GM12874 (cell line): ENCODE measurements around the gene ATG10.

ENCODE experiments used
- TF ChIP-seq, protein P1 (sequence below): IDR thresholded peaks from 2 replicates; pipeline ENCODE4 v1.5.1; 2011; ENCODE audit warnings: low read depth, mild to moderate bottlenecking, control low read depth, low read length, moderate library complexity; ENCODE audit not compliant: insufficient read depth

Gene ATG10

DNA sequence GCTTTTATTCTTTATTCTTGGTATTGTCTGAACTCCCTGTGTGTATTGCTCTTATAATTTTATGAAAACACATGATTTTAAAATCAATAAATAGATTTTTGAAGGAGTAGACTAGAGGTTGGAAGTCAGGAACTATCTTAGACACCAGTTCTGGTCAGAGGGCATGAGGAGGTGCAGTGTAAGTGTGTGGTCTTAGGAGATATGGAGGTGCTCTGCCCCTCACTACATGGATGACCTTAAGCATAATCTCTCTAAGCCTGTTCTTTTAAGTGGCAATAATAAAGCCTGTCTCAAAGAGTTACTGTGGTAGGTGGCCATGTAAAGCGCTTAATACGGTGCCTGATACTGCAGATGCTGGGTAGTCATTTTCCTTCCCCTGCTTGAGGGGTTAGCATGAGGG, 272.3 kb downstream of the ATG10 start:
- TF ChIP-seq, protein P1, sequence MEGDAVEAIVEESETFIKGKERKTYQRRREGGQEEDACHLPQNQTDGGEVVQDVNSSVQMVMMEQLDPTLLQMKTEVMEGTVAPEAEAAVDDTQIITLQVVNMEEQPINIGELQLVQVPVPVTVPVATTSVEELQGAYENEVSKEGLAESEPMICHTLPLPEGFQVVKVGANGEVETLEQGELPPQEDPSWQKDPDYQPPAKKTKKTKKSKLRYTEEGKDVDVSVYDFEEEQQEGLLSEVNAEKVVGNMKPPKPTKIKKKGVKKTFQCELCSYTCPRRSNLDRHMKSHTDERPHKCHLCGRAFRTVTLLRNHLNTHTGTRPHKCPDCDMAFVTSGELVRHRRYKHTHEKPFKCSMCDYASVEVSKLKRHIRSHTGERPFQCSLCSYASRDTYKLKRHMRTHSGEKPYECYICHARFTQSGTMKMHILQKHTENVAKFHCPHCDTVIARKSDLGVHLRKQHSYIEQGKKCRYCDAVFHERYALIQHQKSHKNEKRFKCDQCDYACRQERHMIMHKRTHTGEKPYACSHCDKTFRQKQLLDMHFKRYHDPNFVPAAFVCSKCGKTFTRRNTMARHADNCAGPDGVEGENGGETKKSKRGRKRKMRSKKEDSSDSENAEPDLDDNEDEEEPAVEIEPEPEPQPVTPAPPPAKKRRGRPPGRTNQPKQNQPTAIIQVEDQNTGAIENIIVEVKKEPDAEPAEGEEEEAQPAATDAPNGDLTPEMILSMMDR = no peak

DNA sequence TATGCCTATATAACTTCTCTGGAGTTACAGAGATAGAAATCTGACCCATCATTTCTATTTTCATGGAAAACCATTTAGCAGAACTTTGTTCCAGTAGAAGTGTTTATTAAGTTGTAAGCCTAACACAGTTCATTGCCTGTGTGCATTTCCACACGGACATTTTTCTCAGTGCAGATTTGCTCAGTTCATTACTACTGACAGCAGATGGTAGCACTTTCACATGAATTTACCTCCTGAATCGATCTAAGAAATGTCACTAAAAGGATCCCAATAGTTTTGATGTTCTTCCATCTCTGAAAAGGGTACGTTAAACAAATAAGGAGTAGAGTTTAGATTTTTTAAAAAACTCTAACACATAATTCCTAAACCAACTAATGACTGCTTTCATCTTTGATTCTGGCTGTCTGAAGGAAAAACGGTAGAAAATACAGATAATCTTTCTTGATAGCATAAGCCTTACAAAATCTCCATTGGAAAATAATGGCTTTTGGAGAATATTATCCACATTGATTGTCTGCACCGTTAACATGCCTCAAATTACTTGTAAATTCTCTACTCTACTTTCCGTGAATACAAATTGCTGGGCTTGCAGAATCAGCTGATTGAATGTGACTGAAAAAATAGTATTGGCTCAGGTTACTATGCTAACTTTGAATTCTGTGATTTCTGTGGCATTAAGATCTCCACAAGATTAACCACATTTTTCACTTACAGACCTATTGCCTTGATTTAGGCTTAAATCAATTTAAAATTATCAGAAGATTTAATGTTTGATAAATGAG, 273.2 kb downstream of the ATG10 start:
- TF ChIP-seq, protein P1 = no peak

DNA sequence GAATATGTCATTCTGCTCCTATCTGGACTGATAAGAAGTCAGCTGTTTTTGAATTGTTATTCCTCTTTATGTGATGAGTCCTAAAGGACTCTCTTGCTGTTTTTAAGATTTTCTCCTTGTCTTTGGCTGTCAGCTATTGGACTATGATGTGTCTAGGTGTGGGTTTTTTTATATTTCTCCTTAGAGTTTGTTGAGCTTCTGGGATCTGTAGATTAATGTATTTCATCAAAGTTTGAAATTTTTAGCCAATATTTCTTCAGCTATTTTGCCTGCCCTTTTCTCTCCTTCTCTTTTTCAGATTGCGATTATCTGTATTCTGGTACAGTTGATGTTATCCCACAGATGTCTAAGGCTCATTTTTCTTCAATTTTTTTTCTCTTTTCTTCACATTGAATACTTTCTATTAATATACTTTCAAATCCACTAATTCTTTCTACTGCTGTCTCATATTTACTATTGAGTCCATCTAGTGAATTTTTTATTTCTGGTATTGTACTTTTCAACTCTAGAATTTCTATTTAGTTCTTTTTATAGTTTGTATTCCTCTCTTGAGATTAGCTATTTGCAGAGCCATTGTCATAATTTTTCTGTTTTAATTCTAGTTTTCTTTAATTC, 275.2 kb downstream of the ATG10 start:
- TF ChIP-seq, protein P1 = no peak

DNA sequence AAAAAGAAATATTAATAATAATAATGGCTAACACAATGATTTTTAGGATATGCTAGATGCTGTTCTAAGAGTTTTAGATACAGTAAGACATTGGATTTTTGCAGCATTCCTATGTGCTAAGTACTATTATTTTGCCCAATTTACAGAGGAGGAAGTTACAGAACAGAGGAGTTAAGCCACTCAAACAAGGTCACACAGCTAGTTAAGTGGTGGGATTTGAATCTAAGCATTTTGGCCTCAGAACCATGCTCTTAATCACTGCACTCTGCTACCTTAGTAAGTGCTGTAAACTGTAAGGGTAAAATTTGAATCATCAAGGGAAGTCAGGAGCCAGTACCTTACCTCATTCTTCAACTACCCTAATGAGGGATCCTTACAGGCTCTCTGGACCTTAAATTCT, 280.9 kb downstream of the ATG10 start:
- TF ChIP-seq, protein P1 = no peak

DNA sequence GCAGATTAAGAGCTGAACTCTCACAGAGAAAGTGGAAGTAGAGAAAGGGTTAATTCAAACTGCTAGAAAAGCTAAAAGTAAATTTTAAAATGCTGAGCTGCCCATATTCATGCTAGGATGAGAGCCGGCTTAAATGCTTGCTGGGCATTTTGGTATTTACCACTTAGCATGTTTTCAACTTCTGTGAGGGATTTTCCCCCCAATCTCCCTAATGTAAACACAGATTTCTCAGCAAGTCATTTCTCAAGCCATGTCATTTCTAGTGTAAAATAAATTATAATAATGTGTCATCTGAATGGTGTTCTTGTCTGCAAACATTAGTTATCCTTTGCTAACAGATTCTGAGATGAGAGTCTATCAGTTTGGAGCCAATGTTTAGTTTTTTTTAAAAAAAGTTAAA, 284.0 kb downstream of the ATG10 start:
- TF ChIP-seq, protein P1 = no peak

DNA sequence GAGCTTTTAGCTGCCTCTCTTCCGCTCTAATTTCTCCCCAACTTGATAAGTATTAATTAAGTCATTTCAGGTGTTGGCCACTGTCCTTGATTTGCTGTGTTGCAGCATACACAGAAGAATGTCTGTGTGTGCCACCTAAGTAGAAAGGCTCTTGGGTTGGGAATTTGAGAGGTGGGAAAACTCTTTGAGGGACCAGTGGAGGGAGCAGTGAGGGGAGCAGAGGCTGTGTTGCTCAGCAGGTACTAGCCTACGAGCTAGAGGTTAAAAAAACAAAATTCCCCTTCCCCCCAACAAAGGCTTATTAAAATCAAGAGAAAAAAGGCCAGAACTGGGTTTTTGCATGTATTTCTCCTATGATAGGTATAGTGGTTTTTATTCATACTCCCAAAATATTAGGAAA, 285.4 kb downstream of the ATG10 start:
- TF ChIP-seq, protein P1 = no peak

DNA sequence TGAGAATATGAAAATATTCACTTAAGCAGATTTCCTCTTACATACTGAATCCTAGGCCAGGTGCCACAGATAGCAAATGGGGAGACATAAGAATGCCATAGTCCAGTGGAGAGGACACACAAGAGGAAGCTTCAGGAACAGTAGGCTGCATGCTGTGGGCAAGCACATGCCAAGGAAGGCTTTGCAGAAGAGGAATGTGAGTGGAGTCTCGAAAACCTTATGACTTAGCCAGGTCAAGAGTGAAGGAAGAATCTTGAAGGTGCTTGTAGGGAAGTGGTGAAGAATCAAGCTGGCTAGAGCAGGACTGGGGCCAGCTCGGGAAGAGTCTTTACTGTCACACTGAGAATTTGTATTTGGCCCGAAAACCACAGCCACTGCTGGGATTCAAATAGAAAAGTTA, 285.9 kb downstream of the ATG10 start:
- TF ChIP-seq, protein P1 = no peak
